Measurements from ENCODE around the gene HYAL2. TPM values are rescaled to one million over a fixed set of nuclear protein-coding genes. Genes with fewer than 3 reads are reported as not detected.

HYAL2 gene
- total and polyA plus RNA-seq, 9 of the 15 experiments (the other 6 are each of a cell fraction or from before 2014, with no cell fraction given): 0.36 to 22.7 (median 11.4) TPM; not detected in 1

- TF ChIP-seq GTF2B (IDR thresholded peaks at IDR 0.05; ENCODE audit: extremely low read depth, insufficient read length) (no peak), KDM1A (IDR thresholded peaks at IDR 0.05) (no peak), ZBTB43 (CRISPR knock-in tag; IDR thresholded peaks at IDR 0.05) (no peak), USF2 (CRISPR knock-in tag; IDR thresholded peaks at IDR 0.05) (no peak), YY1 (IDR thresholded peaks at IDR 0.05; ENCODE audit: borderline replicate concordance in 1 of 3, control insufficient read depth in 1 of 3, extremely low read depth in 1 of 3, insufficient read depth in 3 of 3, insufficient read length in 1 of 3, insufficient replicate concordance in 2 of 3, low read depth in 1 of 3, low read length in 2 of 3) (peak; percentile 52 to 92 (median 87)), CREBBP (IDR thresholded peaks at IDR 0.05; ENCODE audit: low read depth, low read length) (no peak), CHD7 (IDR thresholded peaks at IDR 0.05; ENCODE audit: low read depth, low read length) (no peak)
Observed at GRCh38 chr3:50292159-50293078, 30.1 kb downstream of the HYAL2 start, which contains the start of gene IFRD2 (continued).
